Stimulated activated CD8-positive, alpha-beta memory T cell treated with anti-CD3 and anti-CD28 coated beads, Interleukin-4, amount 100 ng/mL, for 48 hours (primary cell): ENCODE measurements around the gene SPDYE16.
"Not testable (repeated sequence)": the region's sequence is repeated elsewhere in the genome, so short reads cannot be mapped to it uniquely, and the experiment has no call there.

Experiments used
- DNase-seq: peaks from one replicate; pipeline ENCODE4 v3.0.0-alpha.2; 2020

The SPDYE16 gene

GRCh38 chr7:76503244-76503643 is 39.9 kb downstream of the SPDYE16 start:
- DNase-seq = not testable (repeated sequence)

DNA sequence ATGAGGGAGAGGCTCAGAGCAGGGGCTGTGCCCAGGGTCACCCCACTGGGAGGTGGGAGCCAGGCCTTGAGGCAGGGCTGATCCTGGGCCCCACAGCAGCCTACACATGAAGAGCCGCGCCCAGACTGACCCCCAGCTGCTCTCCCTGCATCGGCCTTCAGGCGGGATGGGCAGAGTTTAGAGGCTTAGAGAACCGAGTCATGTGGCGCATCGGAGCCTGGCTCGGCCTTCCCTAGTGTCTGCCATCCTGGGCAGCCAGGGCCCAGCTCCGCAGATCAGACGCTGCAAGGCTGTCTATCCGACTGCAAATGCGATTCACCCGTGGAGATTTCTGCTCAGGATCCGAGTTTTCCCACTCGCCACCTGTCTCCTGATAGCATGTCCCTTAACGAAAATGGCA is 40.3 kb downstream of the SPDYE16 start:
- DNase-seq = not testable (repeated sequence)

GRCh38 chr7:76502224-76502623 is 40.9 kb downstream of the SPDYE16 start:
- not testable (repeated sequence) for DNase-seq

DNA sequence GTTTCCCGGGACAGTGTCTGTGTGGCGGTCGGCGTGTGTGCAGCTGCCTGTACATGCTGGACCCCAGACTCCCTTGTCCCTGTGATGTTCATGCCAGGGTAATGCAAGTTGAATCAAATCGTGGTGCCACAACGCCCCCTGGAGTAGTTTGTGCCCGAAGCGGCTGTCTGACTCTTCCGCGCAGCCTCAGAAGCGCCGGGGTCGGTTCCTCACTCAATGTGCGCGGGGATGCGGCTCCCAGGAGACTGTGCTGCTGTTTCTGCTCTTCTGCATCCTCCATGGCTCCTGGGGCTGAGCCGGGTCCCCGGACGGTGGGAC is 43.2 kb downstream of the SPDYE16 start:
- not testable (repeated sequence) for DNase-seq

- DNase-seq = not testable (repeated sequence)
These were observed 43.7 kb downstream of the SPDYE16 start for GRCh38 chr7:76499201-76499923.

DNA sequence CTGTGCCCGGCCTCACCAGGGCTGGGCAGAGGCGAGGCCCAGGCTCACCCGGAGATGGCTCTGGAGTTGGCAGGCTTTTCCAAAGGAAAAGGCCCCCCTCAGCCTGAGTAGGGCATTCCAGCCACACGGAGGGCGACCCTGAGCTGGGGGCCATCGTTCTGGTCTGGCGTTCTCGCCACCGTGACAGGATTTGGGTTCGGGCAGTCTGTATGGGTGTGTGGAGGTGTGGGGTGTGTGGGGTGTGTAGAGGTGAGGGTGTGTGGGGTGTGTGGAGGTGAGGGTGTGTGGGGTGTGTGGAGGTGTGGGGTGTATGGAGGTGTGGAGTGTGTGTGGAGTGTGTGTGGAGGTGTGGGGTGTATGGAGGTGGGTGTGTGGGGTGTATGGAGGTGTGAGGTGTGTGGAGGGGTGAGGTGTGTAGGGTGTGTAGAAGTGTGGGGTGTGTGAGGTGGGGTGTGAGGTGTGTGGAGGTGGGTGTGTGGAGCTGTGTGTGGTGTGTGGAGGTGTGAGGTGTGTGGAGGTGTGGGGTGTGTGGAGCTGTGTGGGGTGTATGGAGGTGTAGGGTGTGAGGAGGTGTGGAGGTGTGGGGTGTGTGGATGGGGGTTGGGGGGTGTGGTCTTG is 44.4 kb downstream of the SPDYE16 start:
- not testable (repeated sequence) for DNase-seq

GRCh38 chr7:76497918-76498582 is 45.0 kb downstream of the SPDYE16 start:
- DNase-seq = not testable (repeated sequence)

DNA sequence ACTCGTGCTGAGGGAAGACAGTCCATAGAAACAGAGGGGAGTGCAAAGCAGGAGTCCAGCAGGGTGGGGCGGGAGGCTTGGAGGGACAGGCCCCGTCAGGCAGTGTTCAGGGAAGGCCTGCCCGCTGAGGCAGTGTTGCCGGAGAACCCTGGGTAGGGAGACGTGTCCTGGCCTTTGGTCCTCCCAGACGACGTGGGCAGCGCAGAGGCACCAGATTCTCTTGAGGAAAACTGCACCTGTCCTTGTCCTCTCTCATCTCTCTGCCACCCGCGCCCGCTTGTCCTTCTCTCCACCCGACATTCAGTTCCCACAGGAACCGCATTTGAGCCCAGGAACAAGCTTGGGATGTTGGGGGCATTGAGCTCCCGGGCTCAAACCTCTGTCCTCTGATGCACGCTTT is 47.4 kb downstream of the SPDYE16 start:
- DNase-seq = not testable (repeated sequence)

GRCh38 chr7:76492139-76492538 is 51.0 kb downstream of the SPDYE16 start:
- not testable (repeated sequence) for DNase-seq

DNA sequence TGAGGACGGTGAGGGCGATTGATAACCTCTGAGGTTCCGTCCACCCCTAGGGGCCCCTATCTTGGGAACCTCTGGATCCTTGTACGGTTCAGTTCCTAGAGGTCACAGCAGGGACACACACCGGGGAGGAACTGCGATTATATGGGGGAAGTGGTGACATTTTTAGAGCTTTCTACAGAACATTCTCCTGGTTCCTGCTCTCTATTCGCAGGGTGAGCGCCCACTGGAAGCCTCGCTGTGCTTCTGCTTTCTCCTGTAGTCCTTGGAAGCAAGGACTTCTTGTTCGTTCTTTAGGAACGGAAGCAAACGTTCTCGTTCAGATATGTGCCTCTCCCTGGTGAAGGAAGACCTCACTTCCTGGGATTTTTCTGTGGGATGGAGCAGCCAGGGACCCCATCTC is 55.1 kb downstream of the SPDYE16 start:
- DNase-seq = not testable (repeated sequence)

GRCh38 chr7:76486618-76487017 is 56.5 kb downstream of the SPDYE16 start:
- peak; percentile 45 for DNase-seq

DNA sequence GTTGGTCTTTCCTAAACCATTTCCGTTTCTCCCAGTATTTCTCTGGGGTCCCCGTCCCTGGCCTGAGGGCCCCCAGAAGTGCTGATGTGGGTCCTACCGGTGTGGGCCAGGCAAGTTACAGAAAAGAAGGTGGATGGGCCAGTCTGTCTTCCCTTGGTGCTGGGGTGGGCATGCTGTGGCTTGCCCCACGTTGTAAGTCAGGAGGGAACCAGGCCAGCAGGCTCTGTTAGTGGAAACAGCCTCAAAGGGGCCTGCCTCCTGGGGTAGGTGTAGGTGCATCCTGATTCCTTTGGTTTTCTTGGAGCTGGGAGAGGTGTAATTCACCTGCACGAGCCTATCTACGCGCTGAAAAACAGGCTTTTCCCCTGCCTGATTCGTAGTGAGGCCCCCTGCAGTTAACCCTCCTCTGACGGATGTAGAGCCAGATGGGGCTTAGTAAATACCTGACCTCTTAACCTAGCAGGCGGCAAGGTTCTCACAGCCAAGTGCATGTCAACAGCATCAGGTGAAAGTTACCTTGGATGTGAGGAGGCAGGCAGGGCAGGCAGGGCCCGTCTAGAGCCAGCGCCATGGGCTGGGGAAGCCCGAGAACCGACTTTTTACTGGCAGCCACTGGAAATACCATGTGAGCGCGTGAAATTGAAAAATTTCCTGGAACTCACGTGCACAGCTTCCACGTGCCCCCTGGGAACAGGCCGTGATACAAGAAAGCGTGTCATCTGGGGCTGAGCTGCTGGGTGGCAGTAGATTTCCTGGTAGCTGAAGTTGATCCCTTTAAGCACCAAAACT is 57.1 kb downstream of the SPDYE16 start:
- not testable (repeated sequence) for DNase-seq

DNA sequence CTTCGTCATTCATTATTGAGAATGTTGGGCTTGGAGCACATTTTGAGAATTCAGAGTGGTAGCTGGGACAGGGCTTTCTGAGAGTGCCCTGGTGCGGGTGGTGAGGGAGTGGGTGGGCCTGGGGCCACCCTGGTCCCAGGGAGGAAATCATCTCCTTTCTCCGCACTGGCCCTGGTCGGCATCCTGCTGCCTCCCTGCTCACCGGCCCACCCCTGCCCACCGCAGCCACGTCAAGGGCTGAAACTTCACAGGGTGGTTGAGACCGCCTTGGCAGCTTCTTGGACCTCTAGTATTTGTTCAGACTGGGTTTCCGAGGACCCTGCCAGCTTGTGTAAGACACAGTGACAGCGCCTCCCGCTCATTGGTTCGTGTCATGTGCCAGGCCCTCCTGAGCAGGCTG is 58.6 kb downstream of the SPDYE16 start:
- not testable (repeated sequence) for DNase-seq

DNA sequence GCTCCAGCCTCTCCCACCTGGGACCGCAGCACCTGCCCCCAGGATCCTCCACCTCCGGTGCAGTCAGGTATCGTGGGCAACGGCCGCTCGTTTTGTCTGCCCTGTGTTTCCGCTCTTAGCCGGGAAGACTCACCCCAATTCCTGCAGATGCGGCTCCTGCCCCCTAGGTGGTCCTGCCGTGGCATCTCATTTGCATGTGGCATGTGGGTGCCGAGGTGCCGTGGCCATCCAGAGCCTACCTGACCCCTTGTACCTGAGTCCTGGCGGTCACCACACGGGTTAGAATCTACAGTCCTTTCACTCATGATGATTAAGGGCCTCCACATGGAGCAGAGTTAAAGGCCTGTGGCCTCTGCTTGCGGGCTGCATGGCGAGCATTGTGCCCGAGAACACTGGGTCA is 60.0 kb downstream of the SPDYE16 start:
- DNase-seq = not testable (repeated sequence)

DNA sequence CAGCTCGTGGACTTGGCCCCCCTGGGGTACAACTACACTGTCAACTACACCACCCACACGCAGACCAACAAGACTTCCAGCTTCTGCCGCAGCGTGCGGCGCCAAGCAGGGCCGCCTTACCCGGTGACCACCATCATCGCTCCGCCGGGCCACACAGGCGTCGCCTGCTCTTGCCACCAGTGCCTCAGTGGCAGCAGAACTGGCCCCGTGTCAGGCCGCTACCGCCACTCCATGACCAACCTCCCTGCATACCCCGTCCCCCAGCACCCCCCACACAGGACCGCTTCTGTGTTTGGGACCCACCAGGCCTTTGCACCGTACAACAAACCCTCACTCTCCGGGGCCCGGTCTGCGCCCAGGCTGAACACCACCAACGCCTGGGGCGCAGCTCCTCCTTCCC is 60.4 kb downstream of the SPDYE16 start:
- DNase-seq = not testable (repeated sequence)
